ENCODE data around the gene EDNRA.

GRCh38 chr4:147543034-147543433, 62.1 kb downstream of the EDNRA start:
- no peak for TF ChIP-seq NR2C2 (CRISPR knock-in tag; IDR thresholded peaks at IDR 0.05)
- TF ChIP-seq NR2C2 (tag; IDR thresholded peaks at IDR 0.05), result no peak
- no peak for TF ChIP-seq CTCF (IDR thresholded peaks at IDR 0.05 in 2 of 3, conservative IDR thresholded peaks at IDR 0.05 in 1 of 3; ENCODE audit: insufficient read depth in 2 of 3, low read depth in 1 of 3, low read length in 3 of 3)
- TF ChIP-seq MAX (CRISPR knock-in tag; IDR thresholded peaks at IDR 0.05), result no peak
- no peak for TF ChIP-seq EZH2 (IDR thresholded peaks at IDR 0.05; ENCODE audit: borderline replicate concordance, low read depth, low read length)
- TF ChIP-seq ZKSCAN8 (CRISPR knock-in tag; IDR thresholded peaks at IDR 0.05), result no peak
